ENCODE measurements around the gene ZNF284. TPM values are rescaled to one million over a fixed set of nuclear protein-coding genes. Genes with fewer than 3 reads are reported as not detected.

The ZNF284 gene
- total RNA-seq, result 1 to 10 TPM in 2 of 4 donors, under 1 TPM in 2; under 0.01 to 6.3 (median 1.8) TPM

- H3K27me3 ChIP-seq, result no peaks in the 10 kb centered on the region
- DNase-seq, result peak; percentile 83 to 87
- TF ChIP-seq POLR2A (IDR thresholded peaks at IDR 0.05) (no peak), CTCF (IDR thresholded peaks at IDR 0.05) (peak in 1 of 4 experiments; percentile 9)
- H3K27ac ChIP-seq, result peak within 1 kb of the TSS; percentile 49 to 59
- peaks cover 0 to 5% of the 10 kb centered on the region in 2 donors for H3K9me3 ChIP-seq
- no peaks in the 10 kb centered on the region for H3K4me1 ChIP-seq
- H3K4me3 ChIP-seq, result peak within 1 kb of the TSS; percentile 44 to 58
- H3K36me3 ChIP-seq, result no peaks in the 10 kb centered on the region
- intact Hi-C loops (cut with DNase I; ENCODE audit: low total_unique reads), result no loop called here
Observed at GRCh38 chr19:44071824-44072542, at the start of gene ZNF284. ZNF284 (plus strand) TSS chr19:44072159; CDS start chr19:44076390, 4,231 bp downstream.

GRCh38 chr19:44024900-44025216 is 47.1 kb upstream of the ZNF284 start:
- Histone ChIP-seq H3K27ac (peak overlapping the region in 1 of 2 donors; percentile 56), H3K27me3 (no peaks in the 10 kb centered on the region), H3K4me3 (peak overlapping the region; percentile 75 to 81), H3K9me3 (peaks cover 0 to 20% of the 10 kb centered on the region in 2 donors), H3K36me3 (no peaks in the 10 kb centered on the region), H3K4me1 (no peaks in the 10 kb centered on the region)
- no peak for TF ChIP-seq POLR2A (IDR thresholded peaks at IDR 0.05)
- TF ChIP-seq CTCF (IDR thresholded peaks at IDR 0.05), result no peak
- intact Hi-C loops (cut with DNase I; ENCODE audit: low total_unique reads), result no loop called here
- DNase-seq, result no peak

- intact Hi-C loops (cut with DNase I; ENCODE audit: low total_unique reads), result no loop called here
- peak; percentile 74 to 83 for DNase-seq
- H3K4me1 ChIP-seq, result no peaks in the 10 kb centered on the region
- H3K4me3 ChIP-seq, result peak within 1 kb of the TSS; percentile 75 to 81
- peak within 1 kb of the TSS; percentile 38 to 56 for H3K27ac ChIP-seq
- H3K27me3 ChIP-seq, result no peaks in the 10 kb centered on the region
- H3K36me3 ChIP-seq, result no peaks in the 10 kb centered on the region
- H3K9me3 ChIP-seq, result peaks cover 0 to 25% of the 10 kb centered on the region in 2 donors
- TF ChIP-seq CTCF (IDR thresholded peaks at IDR 0.05) (no peak), POLR2A (IDR thresholded peaks at IDR 0.05) (no peak)
Observed at GRCh38 chr19:44025217-44025936, 46.6 kb upstream of the ZNF284 start, which contains the start of gene ZNF222. ZNF222 (plus strand) TSS chr19:44025379; CDS start chr19:44025437, 58 bp downstream.

- TF ChIP-seq POLR2A (IDR thresholded peaks at IDR 0.05), result no peak
- no peak for TF ChIP-seq CTCF (IDR thresholded peaks at IDR 0.05)
- no peak overlapping the region for H3K27ac ChIP-seq
- no peaks in the 10 kb centered on the region for H3K36me3 ChIP-seq
- intact Hi-C loops (cut with DNase I; ENCODE audit: low total_unique reads), result no loop called here
- H3K4me3 ChIP-seq, result no peak overlapping the region
- no peaks in the 10 kb centered on the region for H3K4me1 ChIP-seq
- peaks cover 0 to 38% of the 10 kb centered on the region in 2 donors for H3K9me3 ChIP-seq
- no peaks in the 10 kb centered on the region for H3K27me3 ChIP-seq
- no peak for DNase-seq
Observed at GRCh38 chr19:44026622-44027021, 45.3 kb upstream of the ZNF284 start.
